Measurements from ENCODE around the gene IPP.
"Not testable (repeated sequence)": the region's sequence is repeated elsewhere in the genome, so short reads cannot be mapped to it uniquely, and the experiment has no call there.

Gene IPP

DNA sequence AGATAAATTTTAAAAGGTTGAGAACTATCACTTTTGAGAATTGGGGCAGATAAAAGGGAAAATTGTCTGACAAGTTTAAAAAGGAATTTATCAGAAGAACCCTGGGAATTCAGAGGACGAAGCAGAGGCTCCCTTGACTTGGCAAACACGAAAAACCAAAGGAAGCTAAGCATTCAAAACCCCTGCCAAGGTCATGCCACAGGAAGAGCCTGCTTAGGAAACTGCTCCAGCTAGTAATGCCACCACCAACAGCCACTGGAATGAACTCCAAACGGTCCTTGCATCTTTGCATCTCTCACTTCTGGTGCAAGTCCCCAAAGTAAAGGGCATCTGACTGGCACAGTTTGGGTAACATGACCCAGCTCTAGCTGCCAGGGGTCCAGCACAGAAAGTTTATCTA, 71.3 kb downstream of the IPP start:
- DNase-seq: no peak

DNA sequence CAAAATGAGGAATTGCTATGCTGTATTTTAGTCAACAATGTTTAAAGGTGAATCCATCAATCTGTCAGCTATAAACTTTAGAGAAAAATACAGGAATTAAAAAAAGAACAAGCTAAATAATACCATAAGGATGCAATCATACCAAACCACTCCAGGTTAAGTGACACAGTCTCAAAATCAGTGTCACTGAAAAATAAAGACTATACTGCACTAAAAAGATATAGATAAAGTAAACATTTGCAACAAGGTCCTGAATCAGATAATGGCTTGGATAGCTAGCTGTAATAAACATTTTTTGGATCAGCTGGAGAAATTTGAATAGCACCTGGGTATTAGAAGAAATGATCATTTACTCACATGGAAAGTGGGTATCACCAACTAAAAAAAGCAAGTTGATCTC, 72.0 kb downstream of the IPP start:
- DNase-seq: no peak

DNA sequence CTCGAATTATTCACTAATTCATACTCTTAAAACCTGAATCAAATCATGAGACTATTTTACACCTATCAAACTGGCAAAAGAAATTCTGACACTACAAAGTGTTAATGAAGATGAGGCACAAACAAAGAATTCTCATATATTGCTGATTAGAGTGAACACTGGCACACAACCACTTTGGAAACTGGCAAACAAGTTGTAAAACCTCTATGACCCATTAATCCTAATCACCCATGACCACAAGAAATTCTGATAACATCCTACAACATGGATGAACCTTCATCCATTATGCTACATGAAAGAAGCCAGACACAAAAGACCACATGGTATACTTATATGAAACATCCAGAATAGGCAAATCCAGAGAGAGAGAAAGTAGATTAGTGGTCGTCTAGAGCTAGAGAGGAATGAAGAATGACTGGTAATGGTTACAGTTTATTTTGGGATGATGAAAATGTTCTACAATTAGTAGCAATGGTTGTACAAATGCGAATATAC, 72.7 kb downstream of the IPP start:
- no peak for DNase-seq

DNA sequence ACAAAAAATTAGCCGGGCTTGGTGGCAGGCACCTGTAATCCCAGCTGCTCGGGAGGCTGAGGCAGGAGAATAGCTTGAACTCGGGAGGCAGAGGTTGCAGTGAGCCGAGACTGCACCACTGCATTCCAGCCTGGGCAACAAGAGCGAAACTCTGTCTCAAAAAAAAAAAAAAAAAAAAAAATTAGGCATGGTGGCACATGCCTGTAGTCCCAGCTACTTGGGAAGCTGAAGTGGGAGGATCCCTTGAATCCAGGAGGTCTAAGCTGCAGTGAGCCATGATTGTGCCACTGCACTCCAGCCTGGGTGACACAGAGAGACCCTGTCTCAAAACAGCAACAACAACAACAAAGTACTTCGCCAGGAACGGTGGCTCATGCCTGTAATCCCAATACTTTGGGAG, 73.9 kb downstream of the IPP start:
- DNase-seq: not testable (repeated sequence)

DNA sequence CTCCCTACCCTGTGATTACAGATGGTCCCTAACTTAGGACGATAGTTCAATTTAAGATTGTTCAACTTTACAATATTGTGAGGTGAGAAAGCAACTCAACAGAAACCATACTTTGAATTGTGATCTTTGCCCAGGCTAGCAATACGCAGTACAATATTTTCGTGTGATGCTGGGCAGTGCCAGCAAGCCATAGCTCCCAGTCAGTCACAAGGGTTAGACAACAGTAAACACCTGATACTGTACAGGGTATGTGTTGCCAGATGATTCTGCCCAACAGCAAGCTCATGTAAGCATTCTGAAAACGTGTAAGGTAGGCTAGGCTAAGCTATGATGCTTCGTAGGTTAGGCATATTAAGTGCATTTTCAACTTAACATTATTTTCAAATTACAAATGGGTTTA, 76.0 kb downstream of the IPP start:
- DNase-seq: no peak

DNA sequence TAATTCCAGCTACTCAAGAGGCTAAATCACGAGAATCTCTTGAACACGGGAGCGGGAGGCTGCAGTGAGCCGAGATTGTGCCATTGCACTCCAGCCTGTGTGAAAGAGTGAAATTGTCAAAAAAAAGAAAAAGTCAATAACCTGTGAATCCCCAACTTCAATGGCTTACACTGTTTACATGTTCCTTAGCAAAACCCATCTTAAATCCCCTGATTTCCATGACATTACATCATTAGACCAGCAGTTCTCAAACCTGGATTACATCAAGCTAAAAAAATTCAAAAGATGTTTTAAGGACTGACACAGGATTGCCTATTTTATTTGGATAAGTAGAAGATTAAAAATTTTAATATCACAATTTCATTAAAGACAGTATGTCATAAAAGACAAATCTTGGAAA, 76.5 kb downstream of the IPP start:
- DNase-seq: no peak

DNA sequence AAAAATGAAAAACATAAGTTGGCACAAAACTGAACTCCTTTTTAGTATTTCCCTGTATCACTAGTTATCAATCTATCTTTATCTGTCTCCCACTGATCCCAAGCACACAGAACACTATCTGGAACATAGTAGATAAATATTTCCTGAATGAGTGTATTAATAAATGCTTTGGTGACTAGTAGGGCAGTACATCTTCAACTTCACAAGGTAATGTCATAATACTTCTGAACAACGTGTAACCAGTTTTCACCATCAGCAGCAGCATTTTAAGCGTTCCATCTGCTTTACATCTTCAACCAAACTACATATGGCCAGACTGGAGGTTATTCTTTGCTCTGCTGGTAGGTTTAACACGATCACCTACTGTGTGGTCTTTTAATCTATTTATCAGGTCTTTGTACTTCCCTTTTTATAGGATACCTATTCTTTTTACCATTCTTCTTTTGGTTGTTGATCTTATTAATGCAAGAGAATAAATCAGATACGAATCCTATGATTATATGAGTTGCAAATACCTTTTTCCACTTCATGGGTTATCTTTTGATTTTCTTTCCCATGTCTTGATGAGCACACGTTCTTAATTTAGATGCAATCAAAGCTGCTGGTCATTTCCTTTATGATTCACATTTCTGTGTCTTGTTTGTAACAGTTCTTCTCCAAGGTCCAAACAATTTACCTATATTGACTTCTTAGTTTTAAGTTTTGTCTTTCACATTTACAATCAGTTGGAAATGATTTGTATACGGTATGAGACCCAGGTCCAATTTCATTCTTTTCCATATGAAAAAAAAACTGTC, 80.4 kb downstream of the IPP start:
- DNase-seq: no peak

DNA sequence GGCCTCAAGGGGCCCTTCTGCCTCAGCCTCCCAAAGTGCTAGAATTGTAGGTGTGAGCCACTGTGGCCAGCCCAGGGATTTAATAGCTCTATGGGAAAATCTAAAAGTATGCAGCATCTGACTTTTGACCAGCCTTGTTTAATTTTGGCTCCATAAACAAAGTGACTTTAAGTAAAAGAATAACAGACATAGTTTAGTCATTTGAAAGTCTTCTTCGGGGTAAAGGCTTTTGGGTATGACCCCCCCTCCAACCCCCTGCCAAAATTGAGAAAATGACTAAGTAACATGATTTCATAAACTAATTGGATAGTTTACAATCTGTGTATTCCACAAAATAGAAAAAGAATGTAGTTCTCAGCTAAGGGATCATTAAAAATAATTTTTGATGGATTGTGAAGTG, 81.1 kb downstream of the IPP start:
- no peak for DNase-seq

DNA sequence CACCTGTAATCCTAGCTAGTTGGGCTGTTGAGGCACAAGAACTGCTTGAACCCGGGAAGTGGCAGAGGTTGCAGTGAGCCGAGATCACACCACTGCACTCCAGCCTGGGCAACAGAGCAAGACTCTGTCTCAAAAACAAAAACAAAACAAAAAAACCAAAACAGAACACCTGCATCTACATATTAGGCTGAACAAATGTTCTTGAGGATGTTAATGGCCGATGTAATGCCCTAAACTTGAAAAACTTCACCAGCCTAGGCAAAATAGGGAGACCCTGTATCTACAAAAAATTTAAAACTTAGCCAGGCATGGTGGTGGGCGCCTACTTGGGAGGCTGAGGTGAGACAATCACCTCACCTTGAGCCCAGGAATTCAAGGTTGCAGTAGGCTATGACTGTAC, 81.9 kb downstream of the IPP start:
- DNase-seq: no peak

DNA sequence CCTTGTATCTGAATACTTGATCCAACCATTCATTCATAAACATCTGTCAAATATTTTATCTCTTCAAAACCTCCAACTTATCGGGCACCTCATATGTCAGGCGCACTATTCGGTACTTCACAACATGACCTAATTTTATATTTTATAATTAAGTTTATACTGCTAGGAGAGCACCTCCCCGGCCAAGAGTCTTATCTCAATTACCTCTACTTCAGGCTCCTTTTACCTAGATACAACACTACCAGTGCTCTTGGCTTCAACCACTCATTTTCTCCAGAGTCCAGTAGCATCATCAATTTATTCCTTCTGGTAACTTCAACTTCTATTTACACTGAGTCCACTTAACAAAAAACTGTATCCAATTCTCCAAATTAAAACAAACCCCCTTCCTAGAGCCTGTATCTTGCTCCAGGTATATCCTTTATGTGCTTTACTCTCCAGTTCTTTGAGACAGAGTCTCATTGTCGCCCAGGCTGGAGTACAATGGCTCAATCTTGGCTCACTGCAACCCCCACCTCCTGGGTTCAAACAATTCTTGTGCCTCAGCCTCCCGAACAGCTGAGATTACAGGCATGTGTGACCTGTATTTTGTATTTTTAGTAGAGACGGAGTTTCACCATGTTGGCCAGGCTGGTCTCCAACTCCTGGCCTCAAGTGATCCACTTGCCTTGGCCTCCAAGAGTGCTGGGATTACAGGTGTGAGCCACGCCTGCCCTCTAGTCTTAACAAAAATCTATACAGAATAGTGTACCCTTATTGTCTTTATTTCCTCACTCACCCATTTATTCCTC, 82.9 kb downstream of the IPP start:
- DNase-seq: no peak

DNA sequence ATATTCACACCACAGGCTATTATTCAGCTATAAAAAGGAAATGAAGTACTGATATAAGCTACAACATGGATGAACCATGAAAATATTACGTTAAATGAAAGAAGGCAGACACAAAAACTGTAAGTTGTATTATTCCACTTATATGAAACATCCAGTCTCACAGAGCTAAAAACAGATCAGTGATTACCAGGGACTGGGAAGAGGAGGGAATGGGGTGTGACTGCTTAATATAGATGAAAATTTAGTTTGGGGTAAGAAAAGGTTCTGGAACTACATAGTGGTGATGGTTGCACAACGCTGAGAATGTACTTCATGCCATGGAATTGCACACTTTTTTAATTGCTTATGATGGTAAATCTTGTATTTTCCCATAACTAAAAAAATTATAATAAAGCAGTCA, 83.6 kb downstream of the IPP start:
- no peak for DNase-seq

DNA sequence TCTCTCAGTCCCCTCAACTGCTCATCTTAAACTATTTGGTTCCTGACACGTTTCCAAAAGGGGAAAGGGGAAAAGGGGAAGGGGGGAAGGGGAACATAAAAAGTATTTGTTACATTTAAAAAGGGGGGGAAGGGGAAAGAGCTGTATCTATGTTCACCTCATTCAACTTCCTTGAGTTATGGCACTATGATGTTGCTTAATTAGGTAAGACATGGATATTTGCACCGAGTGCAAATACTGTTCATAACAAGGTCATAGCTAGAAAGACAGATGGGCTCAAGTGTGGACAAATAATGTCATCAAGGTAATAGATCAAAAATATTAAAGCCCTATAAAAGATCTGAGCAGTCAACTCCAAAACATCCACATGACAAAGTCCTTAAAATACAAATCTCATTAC, 90.1 kb downstream of the IPP start:
- DNase-seq: no peak

DNA sequence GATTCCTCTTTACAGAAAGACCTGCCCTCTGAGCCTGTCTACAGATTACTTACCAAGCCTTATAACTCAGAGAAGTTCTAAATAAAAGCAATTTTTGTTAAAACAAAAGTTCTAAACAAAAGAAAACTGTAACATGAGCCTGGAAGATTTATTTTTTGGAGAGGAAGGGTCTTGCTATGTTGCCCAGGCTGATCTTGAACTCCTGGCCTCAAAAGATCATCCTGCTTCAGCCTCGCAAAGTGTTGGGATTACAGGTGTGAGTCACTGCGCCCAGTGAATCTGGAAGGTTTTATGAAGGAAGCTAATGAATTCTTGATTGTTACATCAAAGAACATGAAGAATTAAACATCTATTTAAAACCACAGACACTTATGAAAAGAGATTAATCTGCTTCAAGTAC, 91.2 kb downstream of the IPP start:
- DNase-seq: no peak

DNA sequence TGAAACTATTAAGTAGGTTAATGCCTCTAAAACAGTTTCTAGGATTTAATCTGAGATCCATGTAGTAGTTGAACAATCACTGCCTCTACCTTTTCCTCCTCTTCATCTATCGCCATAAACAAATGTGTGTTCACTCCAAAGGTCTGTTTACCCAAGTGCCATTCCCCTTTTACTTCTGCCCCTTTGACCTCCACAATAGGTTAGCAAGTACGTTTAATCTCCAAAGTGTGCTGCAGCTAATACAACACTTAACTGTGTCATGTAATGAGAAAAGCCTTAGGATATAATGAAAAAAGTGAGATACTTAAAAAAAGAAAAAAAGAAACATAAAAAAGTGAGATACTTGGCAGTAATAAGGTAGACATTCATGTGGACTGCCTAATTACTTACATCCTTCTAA, 92.3 kb downstream of the IPP start:
- DNase-seq: no peak

DNA sequence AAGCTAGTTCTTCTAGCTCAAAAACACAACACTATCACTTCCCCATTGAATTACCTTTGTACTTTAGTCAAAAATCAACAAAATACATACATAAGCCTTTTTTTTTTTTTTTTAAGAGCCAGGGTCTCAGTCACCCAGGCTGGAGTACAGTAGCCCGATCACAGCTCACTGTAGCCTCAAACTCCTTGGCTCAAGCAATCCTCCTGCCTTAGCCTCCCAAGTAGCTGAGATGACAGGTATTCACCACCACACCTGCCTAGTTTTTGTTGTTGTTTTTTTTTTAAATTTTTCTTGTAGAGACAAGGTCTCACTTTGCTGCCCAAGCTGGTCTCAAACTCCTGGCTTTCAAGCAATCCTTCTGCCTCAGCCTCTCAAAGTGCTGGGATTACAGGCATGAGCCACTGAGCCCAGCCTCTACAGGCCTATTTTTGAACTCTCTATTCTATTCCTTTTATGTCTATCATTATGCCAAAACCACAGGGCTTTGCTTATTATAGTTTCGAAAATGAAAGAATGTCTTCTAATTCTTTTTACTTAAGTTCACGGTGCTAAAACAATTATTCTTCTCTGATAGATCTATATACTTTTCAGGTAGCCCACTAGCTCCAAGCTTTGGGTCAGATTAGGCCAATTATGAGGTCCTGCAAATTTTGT, 93.8 kb downstream of the IPP start:
- no peak for DNase-seq

DNA sequence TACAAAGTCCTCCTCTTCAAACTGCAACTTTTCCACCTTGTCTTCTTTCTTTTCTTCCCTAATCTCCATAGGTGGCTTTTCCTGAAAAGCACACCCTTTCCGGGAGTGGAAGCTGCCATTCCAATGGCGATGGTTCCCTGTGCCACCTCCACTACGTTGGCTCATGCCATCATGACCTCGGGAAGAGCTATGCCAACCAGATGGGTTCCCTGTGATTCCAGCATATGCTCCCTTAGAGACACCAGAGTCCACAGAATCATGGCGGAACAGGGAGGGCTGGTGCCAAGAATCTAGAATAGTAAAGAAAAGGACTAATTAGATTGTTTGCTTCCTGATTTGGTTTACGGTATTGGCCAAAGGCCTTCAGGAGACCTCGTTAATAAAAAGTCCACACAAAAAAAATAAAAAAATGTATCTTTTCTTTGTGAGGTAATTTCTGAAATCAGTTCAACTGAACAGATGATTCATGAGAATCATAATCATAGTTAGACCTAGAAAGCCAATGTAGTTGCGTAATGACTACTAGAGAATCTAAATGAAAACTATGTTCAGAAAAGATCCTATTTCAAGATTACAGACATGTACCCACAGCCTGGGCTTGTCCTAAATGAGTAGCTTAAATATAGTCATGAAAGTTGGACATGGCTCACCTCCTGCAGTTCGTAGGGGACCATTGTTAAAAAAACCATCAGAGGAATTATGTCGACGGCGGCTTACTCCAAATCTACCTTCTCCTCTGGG, 95.7 kb downstream of the IPP start:
- no peak for DNase-seq
